RPMI7951 (cell line): ENCODE results near the gene VTA1. TPM values are rescaled to one million over a fixed set of nuclear protein-coding genes. Genes with fewer than 3 reads are reported as not detected.

Experiments used
- DNase-seq: peaks from one replicate; pipeline ENCODE4 v3.0.0-alpha.2; 2012; ENCODE audit warnings: low read depth
- total RNA-seq: library from RNA; depleted of rRNA; stranded (reverse); fragments of >200 nt; shearing (Covaris generic); gene quantifications from 2 replicates; pipeline ENCODE4 v1.2.3, GENCODE V29; 2014

Gene VTA1
- total RNA-seq, 1 experiment from 2014 or later = 128 TPM

GRCh38 chr6:142225552-142225951, 78.5 kb downstream of the VTA1 start:
- DNase-seq = no peak

DNA sequence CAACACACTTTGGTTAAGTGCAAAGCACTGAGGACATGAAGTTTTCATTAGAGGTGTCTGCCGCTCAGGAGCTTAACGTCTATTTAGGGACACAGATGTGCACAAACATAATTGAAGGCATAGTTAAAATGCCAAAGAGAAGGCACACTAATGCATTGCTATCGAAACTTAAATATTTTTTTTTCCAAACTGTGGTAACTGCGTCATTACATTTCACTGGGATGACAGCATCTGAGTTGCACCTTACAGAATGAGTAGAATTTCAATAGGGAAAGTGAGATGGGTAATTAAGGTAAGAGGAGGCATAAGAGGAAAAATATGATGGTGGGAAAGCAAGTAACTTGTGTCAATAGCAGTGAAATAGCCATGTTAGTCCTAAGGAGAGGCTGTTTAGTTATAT, 79.7 kb downstream of the VTA1 start:
- no peak for DNase-seq

- DNase-seq = peak; percentile 10
Observed at GRCh38 chr6:142229518-142230270, 82.6 kb downstream of the VTA1 start.

DNA sequence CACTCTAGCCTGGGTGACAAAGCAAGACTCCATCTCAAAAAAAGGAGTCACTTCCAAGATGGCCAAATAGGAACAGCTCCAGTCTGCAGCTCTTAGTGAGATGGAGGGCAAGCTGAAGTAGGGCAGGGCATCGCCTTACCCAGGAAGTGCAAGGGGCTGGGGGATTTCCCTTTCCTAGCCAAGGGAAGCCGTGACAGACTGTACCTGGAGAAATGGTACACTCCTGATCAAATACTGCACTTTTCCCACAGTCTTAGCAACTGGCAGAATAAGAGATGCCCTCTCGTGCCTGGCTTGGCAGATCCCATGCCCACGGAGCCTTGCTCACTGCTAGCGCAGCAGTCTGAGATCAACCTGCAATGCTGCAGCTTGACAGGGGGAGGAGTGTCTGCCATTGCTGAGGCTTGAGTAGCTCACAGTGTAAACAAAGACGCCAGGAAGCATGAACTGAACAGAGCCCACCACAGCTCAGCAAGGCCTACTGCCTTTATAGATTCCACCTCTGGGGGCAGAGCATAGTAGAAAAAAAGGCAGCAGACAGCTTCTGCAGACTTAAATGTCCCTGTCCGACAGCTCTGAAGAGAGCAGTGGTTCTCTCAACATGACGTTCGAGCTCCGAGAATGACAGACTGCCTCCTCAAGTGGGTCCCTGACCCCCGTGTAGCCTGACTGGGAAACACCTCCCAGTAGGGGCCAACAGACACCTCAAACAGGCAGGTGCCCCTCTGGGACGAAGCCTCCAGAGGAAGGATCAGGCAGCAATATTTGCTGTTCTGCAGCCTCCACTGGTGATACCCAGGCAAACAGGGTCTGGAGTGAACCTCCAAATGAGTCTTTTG, 85.4 kb downstream of the VTA1 start:
- peak; percentile 27 for DNase-seq

DNA sequence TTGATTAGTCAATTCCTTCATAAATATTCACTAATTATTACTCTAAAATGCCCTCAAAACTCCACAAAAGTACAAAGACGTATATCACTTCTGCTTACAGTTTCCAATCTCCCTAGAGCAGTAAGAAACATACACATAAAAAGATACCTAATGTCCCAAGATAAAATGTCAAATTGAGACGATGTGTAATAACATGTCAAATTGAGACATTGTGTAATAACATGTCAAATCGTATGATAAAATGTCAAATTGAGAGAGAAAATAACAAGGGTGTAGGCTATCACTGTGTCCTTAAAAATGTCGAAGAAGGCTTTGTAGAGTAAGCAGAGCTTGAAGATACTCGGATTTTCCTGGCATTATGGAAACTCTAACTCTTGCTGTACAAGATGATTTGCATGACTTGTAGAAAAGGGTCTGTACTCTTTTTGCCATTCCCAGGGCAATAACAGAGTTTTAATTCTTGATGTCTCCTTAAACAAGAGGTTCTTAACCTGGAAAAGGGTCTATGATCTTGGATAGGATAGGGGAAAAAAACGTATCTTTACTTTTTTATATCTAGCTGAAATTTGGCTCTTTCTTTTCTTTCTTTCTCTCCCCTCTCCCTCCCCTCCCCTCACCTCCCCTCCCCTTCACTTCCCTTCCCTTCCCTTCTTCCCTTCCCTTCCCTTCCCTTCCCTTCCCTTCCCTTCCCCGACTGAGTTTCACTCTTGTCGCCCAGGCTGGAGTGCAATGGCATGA, 87.1 kb downstream of the VTA1 start:
- DNase-seq = no peak

- DNase-seq = no peak
Observed at GRCh38 chr6:142235272-142235671, 88.2 kb downstream of the VTA1 start.

- DNase-seq = no peak
Observed at GRCh38 chr6:142235791-142236190, 88.7 kb downstream of the VTA1 start.

DNA sequence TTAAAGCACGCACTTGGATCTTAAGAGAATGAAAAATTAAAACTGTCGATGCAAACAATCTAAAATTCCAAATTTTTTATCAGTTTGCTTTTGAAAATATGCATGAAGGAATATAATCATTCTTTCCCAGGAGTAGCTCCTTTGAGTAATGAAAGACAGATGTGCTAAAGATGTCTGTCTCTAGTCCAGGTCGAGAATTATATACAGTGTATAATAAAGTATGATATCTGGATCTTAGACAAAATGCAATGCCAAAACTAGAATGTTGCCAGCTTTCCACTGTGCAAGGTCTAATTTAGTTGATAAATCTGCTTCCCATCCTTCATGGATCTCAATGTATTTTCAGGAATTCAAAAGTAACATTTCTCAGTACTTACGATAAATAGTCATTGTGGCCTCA, 89.6 kb downstream of the VTA1 start:
- no peak for DNase-seq

DNA sequence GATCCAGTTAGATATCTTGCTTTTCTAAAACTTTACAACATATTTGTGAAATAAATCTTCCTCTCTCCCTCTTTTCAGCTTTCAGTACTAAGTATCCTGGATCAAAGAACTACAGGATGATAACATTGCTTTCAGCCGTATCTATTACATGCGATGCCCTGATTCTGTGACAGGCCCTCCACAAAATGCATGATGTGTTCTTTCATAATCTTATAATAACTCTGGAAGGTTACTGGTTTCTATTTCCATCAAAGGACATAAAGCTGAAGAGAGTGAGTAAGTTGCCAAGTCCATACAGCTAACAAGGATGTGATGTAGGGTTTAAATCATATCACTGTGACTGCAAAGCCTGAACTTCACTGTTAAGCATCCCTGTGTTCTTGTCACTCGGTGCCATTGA, 91.8 kb downstream of the VTA1 start:
- no peak for DNase-seq

- DNase-seq = no peak
Observed at GRCh38 chr6:142240179-142240578, 93.1 kb downstream of the VTA1 start.

GRCh38 chr6:142241061-142241460, 94.0 kb downstream of the VTA1 start:
- DNase-seq = no peak

- no peak for DNase-seq
Observed at GRCh38 chr6:142242269-142242668, 95.2 kb downstream of the VTA1 start.

DNA sequence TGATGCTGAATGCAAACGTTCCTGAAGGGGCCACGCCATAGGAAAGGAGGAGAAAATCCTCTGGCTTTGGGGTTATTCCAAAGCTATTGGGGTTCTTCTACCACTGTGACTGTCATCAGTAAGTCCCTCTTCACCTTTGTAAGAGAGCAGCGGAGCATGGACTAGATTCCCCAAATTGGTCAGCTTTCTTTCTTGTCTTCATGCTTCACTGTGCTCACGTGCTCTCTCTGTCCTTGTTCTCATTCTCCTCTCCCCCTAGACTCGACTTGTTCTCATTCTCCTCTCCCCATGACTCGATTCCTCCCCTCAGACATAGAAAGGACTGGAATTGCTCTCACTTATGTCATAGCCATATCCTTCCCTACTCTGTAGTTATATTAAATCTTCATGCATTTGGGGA, 99.9 kb downstream of the VTA1 start:
- DNase-seq = no peak

DNA sequence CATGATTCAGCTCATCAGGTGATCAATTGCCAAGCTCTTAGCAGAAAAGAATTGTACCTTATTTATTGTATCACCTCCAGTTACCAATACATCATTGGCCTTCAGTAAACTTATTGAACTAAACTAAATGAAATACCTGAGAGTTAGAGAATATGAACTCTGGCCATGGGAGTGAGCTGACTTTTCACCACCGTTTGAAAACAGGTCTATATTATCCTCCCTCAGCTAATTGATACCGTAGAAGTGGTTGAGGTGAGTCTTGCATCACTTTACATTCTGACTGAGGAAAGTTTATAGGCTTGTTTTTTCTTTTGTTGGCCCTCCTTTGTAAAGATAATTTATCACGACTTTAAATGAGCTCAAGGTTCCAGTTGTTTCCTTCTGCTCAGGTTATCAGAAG, 102.2 kb downstream of the VTA1 start:
- DNase-seq = no peak

- DNase-seq = no peak
Observed at GRCh38 chr6:142251930-142252445, 104.9 kb downstream of the VTA1 start.

- no peak for DNase-seq
Observed at GRCh38 chr6:142254513-142254912, 107.5 kb downstream of the VTA1 start.

DNA sequence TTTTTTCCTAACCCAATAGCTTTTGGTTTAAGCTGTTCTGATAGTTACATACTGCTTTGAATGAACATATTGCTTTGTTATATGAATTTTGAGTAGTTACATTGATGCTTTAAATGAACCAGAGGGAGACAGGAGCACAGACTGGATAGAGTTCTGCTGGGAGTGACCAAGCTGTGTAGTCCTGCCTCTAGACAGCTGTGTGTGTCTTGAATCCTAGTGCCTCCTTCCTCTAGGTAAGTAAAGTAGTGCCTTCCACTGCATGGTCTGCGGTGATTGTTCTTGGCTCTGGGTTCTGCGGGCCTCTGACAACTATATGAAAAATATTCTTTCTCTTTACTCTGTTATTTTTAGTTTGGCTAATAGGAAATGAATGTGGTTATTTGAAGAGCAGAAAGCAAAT, 108.7 kb downstream of the VTA1 start:
- DNase-seq = no peak

DNA sequence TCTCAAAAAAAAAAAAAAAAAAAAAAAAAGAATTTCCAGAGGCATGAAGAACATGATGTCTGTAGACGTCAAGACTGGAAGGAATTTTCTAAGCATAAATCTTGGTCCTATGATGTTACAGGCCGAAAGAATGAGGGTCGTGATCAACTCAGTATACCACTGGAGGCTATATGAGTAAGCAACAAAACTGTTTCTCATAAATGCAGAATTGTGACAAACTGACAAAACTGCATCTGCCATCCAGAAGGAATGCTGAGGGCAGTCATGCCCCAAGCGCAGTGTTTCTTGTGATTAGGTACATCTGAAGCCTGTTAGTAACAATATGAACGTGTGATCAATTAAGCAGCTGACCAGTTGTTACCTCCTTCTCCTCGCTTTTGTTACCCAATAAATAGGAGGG, 111.2 kb downstream of the VTA1 start:
- DNase-seq = no peak

GRCh38 chr6:142258757-142259156, 111.7 kb downstream of the VTA1 start:
- DNase-seq = no peak

- DNase-seq = no peak
Observed at GRCh38 chr6:142260748-142261147, 113.7 kb downstream of the VTA1 start.

DNA sequence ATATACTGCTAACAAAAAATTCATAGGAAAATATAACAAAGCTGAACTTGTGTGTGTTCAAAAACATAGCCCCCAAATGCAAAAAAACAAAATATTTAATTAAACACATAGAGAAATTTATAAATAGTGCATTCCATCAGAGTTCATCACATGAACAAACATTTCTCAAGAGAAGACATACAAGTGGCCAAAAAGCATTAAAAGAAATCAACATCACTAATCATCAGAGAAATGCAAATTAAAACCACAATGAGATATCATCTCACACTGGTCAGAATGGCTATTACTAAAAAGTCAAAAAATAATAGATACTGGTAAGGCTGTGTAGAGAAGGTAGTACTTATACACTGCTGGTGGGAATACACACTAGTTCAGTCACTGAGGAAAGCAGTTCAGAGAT, 115.2 kb downstream of the VTA1 start:
- no peak for DNase-seq

DNA sequence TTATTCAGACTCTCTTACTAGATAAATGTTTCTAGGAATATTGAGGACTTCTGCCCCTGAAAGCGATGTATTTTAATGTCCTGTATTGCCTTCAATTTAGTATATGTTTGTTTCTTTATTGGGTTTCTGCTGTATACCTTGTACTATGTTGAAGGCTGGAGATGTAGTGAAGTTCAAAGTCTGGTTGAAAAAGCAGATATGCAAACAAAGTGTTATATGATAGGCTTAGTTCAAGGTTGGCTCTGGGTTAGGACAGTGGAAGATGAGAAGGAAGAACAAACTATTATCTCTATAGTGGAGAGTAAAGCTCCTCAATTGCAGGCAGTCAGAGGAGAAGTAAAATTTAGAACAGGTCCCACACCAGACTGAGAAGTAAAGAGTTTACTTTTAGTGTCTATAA, 118.4 kb downstream of the VTA1 start:
- DNase-seq = no peak
